Sigmoid colon (tissue), 4 donors: ENCODE measurements around the gene SMYD3.

Source experiments
- EP300 ChIP-seq, 4 donors: sonication (generic); formaldehyde crosslinking; IDR thresholded peaks; one replicate each; pipeline ENCODE4 v1.6.1; 2017; ENCODE audit warnings: antibody characterized with exemption in 4 of 4
- POLR2A ChIP-seq, 2 donors: fragments of 450-650 bp; IDR thresholded peaks; one replicate each; pipeline ENCODE4 v1.6.1; 2016; ENCODE audit warnings: antibody characterized with exemption in 2 of 2, mild to moderate bottlenecking in 2 of 2, moderate library complexity in 2 of 2
- POLR2AphosphoS5 ChIP-seq, 4 donors: sonication (generic); formaldehyde crosslinking; IDR thresholded peaks; one replicate each; pipeline ENCODE4 v1.6.1; 2017; ENCODE audit warnings: antibody characterized with exemption in 4 of 4
- TF ChIP-seq, protein P1 (sequence below), 4 experiments: fragments of 450-650 bp in 3 of 4; fragments of 200-600 bp in 1 of 4; IDR thresholded peaks; one replicate each; pipeline ENCODE4 v1.5.1; 2016 to 2019; ENCODE audit warnings: antibody characterized with exemption in 4 of 4, mild to moderate bottlenecking in 3 of 4, moderate library complexity in 2 of 4

DNA sequence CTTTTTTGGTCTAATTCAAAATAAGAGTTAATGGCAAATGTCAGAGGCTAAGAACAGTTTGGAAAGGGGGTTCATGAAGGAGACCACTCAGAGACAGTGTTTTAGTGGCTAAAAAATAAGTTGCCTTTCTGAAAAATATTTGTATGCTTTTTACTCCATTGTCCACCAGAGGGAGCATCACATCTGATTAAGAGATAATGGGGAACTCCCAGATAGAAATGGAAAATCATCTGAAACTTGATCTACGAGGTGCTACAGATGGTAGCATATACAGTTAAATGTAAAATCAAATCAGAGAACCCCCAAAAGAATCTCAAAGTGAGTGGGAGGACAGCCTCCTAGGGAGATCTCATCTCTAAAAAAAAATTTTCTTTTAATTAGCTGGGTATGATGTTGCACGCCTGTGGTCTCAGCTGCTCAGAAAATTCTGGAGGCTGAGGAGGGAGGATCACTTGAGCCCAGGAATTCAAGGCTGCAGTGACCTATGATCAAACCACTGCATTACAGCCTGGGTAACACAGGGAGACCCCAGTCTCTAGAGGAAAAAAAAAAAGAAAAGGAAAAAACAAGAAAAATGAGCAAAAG lies 9.7 kb downstream of the SMYD3 start:
- TF ChIP-seq, protein P1, sequence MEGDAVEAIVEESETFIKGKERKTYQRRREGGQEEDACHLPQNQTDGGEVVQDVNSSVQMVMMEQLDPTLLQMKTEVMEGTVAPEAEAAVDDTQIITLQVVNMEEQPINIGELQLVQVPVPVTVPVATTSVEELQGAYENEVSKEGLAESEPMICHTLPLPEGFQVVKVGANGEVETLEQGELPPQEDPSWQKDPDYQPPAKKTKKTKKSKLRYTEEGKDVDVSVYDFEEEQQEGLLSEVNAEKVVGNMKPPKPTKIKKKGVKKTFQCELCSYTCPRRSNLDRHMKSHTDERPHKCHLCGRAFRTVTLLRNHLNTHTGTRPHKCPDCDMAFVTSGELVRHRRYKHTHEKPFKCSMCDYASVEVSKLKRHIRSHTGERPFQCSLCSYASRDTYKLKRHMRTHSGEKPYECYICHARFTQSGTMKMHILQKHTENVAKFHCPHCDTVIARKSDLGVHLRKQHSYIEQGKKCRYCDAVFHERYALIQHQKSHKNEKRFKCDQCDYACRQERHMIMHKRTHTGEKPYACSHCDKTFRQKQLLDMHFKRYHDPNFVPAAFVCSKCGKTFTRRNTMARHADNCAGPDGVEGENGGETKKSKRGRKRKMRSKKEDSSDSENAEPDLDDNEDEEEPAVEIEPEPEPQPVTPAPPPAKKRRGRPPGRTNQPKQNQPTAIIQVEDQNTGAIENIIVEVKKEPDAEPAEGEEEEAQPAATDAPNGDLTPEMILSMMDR (IDR thresholded peaks at IDR 0.05) = peak; percentile 36 to 77 (median 70)
- TF ChIP-seq POLR2A (IDR thresholded peaks at IDR 0.05) (no peak), EP300 (IDR thresholded peaks at IDR 0.05) (no peak), POLR2AphosphoS5 (IDR thresholded peaks at IDR 0.05) (no peak)
